NT2/D1 (cell line): Measurements from ENCODE around the gene TUFT1.

ENCODE experiments used
- SUZ12 ChIP-seq: IDR thresholded peaks from 2 replicates; pipeline ENCODE4 v1.6.1; 2011; ENCODE audit not compliant: insufficient read length, insufficient read depth; ENCODE audit errors: extremely low read depth
- YY1 ChIP-seq: IDR thresholded peaks from 2 replicates; pipeline ENCODE4 v1.6.1; 2011; ENCODE audit not compliant: insufficient read length, insufficient read depth
- ZNF274 ChIP-seq: IDR thresholded peaks from 2 replicates; pipeline ENCODE4 v1.6.1; 2011; ENCODE audit warnings: mild to moderate bottlenecking, low read depth, low read length

DNA sequence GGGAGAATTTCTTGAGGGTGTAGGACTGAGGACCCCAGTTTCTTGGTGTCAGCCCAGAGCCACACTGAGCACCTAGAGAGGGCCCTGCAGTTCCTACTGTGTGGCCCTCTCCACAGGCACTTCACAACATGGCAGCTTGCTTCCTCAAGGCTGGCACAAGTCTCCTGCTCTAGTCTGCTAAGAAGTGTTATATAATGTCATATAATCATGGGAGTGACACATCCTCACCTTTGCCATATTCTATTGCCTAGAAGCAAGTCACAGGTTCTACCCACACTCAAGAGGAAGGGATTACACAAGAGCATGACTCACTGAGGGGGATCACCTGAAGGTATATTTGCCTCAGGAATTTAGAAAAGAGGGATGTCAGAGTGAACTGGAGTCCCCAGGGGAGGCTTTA, 66.3 kb downstream of the TUFT1 start:
- TF ChIP-seq ZNF274 (no peak), YY1 (no peak), SUZ12 (no peak)
